Stomach smooth muscle (tissue), 2 donors: ENCODE data around the gene PDS5A.
"Not testable (repeated sequence)": the region's sequence is repeated elsewhere in the genome, so short reads cannot be mapped to it uniquely, and the experiment has no call there.

ENCODE experiments used
- H3K27ac ChIP-seq: one replicate; pipeline ENCODE4 v1.7.0; 2013; ENCODE audit warnings: mild to moderate bottlenecking, low read length, inconsistent platforms
- H3K27me3 ChIP-seq, 2 donors: one replicate each; pipeline ENCODE4 v1.7.0; 2013; ENCODE audit warnings: low read length in 2 of 2; ENCODE audit not compliant: insufficient read depth in 2 of 2, control insufficient read depth in 1 of 2
- H3K36me3 ChIP-seq, 2 donors: one replicate each; pipeline ENCODE4 v1.7.0; 2013; ENCODE audit warnings: low read length in 2 of 2; ENCODE audit not compliant: control insufficient read depth in 2 of 2, insufficient read depth in 2 of 2
- H3K4me1 ChIP-seq: one replicate; pipeline ENCODE4 v1.7.0; 2013; ENCODE audit warnings: low read length; ENCODE audit not compliant: control insufficient read depth, insufficient read depth
- H3K4me3 ChIP-seq, 2 donors: one replicate each; pipeline ENCODE4 v1.7.0; 2013; ENCODE audit warnings: low read length in 2 of 2
- H3K9ac ChIP-seq, 2 donors: one replicate each; pipeline ENCODE4 v1.7.0; 2013; ENCODE audit warnings: low read length in 2 of 2, mild to moderate bottlenecking in 1 of 2
- H3K9me3 ChIP-seq, 2 donors: one replicate each; pipeline ENCODE4 v1.7.0; 2013; ENCODE audit warnings: low read length in 2 of 2; ENCODE audit not compliant: control insufficient read depth in 2 of 2
- donor health status: healthy.
- donor health status: Pancreatic carcinoma.

Gene PDS5A

DNA sequence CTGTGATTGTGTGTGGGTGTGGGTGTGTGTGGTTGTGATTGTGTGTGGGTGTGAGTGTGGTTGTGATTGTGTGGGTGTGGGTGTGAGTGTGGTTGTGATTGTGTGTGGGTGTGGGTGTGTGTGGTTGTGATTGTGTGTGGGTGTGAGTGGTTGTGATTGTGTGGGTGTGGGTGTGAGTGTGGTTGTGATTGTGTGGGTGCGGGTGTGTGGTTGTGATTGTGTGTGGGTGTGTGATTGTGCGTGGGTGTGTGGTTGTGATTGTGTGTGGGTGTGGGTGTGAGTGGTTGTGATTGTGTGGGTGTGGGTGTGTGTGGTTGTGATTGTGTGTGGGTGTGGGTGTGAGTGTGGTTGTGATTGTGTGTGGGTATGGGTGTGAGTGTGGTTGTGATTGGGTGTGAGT, 163.9 kb downstream of the PDS5A start:
- H3K4me3 ChIP-seq, H3K4me1 ChIP-seq, H3K27ac ChIP-seq, H3K9me3 ChIP-seq, H3K27me3 ChIP-seq, H3K9ac ChIP-seq, H3K36me3 ChIP-seq: not testable (repeated sequence)

DNA sequence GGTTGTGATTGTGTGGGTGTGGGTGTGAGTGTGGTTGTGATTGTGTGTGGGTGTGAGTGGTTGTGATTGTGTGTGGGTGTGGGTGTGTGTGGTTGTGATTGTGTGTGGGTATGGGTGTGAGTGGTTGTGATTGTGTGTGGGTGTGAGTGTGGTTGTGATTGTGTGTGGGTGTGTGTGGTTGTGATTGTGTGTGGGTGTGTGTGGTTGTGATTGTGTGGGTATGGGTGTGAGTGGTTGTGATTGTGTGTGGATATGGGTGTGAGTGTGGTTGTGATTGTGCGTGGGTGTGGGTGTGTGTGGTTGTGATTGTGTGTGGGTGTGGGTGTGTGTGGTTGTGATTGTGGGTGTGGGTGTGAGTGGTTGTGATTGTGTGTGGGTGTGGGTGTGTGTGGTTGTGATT, 164.7 kb downstream of the PDS5A start:
- not testable (repeated sequence) for H3K9ac ChIP-seq, H3K4me1 ChIP-seq, H3K9me3 ChIP-seq, H3K36me3 ChIP-seq, H3K4me3 ChIP-seq, H3K27me3 ChIP-seq, H3K27ac ChIP-seq

DNA sequence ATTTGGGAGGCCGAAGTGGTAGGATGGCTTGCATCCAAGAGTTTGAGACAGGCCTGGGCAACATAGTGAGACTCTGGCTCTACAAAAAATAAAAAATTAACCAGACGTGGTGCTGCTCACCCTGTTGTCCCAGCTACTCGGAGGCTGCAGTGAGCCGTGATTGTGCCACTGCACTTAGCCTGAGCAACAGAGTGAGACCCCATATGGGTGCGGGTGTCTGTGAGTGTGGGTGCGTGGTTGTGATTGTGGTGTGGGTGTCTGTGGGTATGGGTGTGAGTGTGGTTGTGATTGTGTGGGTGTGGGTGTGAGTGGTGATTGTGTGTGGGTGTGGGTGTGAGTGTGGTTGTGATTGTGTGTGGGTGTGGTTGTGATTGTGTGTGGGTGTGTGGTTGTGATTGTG, 165.2 kb downstream of the PDS5A start:
- no peaks in the 10 kb centered on the region for H3K4me1 ChIP-seq
- H3K27ac ChIP-seq = no peak overlapping the region
- H3K27me3 ChIP-seq = no peaks in the 10 kb centered on the region
- no peaks in the 10 kb centered on the region for H3K9me3 ChIP-seq
- H3K9ac ChIP-seq = no peak overlapping the region
- no peak overlapping the region for H3K4me3 ChIP-seq
- H3K36me3 ChIP-seq = no peaks in the 10 kb centered on the region

DNA sequence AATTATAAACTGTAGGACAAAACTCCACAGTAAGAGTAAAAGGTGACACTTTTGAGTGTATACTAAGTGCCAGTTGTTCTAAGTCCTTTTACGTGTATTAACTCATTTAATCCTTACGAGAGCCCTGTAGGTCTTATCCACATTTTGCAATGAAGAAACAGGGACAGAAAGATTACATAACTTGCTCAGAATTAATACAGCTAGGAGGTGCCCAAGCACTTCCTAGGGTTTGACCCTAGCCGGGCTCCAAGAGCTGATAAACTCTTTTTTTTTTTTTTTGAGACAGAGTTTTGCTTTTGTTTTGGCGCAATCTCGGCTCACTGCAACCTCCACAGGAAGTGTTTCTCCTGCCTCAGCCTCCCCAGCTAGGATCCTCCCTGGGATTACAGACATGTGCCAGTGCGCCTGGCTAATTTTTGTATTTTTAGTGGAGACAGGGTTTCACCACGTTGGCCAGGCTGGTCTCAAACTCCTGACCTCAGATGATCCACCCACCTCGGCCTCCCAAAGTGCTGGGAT, 169.4 kb downstream of the PDS5A start:
- Histone ChIP-seq H3K27me3 (no peaks in the 10 kb centered on the region), H3K27ac (no peak overlapping the region), H3K9ac (no peak overlapping the region), H3K4me3 (no peak overlapping the region), H3K9me3 (no peaks in the 10 kb centered on the region), H3K4me1 (no peaks in the 10 kb centered on the region), H3K36me3 (no peaks in the 10 kb centered on the region)

DNA sequence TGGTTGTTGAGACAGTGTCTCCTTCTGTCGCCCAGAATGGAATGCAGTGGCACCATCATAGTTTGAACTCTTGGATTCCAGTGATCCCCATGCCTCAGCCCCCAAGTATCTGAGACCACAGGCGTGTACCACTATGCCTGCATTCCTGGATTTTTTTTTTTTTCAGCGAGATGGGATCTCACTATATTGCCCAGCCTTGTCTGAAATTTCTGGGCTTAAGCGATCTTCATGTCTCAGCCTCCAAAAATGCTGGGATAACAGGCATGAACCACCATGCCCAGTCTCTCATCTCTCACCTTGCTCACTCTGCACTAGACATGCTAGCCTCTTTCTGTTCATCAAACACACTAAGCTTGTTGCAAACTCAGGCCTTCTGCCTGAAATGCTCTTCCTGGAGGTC, 175.7 kb downstream of the PDS5A start:
- Histone ChIP-seq H3K9me3 (no peaks in the 10 kb centered on the region), H3K4me3 (no peak overlapping the region), H3K4me1 (no peaks in the 10 kb centered on the region), H3K36me3 (no peaks in the 10 kb centered on the region), H3K27me3 (no peaks in the 10 kb centered on the region), H3K27ac (no peak overlapping the region), H3K9ac (no peak overlapping the region)

DNA sequence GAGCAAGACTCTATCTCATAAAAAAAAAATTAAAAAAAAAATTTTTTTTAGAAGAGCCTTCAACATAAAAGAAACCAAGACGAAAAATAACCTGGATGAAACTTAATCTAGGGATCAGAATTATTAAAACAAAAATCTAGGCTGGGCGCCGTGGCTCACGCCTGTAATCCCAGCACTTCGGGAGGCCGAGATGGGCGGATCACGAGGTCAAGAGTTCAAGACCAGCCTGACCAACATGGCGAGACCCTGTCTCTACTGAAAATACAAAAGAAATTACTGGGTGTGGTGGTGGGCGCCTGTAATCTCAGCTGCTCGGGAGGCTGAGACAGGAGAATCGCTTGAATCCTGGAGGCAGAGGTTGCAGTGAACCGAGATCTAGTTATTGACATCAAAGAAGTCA, 184.7 kb downstream of the PDS5A start:
- H3K9me3 ChIP-seq, H3K36me3 ChIP-seq: not testable (repeated sequence)

DNA sequence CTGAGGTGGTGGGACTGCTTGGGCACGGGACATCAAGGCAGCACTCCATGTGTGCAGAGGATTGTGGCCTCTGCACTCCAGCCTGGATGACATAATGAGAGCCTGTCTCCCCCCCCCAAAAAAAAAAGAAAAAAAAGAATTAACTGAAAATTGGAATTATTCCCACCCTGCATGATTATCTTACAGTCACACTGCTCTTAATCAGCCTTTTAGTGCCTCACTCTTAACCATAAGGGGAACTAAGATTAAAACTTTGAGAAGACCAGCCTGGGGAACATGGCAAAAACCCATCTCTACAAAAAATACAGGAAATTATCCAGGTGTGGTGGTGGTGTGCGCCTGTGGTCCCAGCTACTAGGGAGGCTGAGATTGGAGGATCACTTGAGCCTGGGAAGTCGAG, 185.2 kb downstream of the PDS5A start:
- no peaks in the 10 kb centered on the region for H3K4me1 ChIP-seq

More for the DNA sequence above, 184.7 kb downstream of the PDS5A start:
- H3K27ac ChIP-seq, H3K9ac ChIP-seq, H3K4me3 ChIP-seq, H3K27me3 ChIP-seq, H3K4me1 ChIP-seq: not testable (repeated sequence)

DNA sequence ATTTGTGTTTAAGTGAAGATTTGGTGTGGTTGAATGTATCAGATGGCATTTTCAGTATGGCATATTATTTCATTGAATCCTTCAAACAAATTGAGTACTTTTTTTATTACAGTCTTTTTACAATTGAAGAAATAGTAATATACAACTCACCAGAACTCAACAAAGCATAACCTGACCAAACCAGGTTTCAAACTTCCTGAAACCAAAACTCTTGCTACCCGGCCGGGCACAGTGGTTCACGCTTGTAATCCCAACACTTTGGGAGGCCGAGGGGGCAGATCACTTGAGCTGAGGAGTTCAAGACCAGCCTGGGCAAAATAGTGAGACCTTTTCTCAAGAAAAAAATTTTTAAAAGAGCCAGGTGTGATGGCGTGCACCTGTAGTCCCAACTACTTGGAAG, 185.6 kb downstream of the PDS5A start:
- Histone ChIP-seq H3K27ac (no peak overlapping the region), H3K4me3 (no peak overlapping the region), H3K4me1 (no peaks in the 10 kb centered on the region), H3K9me3 (no peaks in the 10 kb centered on the region), H3K9ac (no peak overlapping the region), H3K36me3 (no peaks in the 10 kb centered on the region), H3K27me3 (no peaks in the 10 kb centered on the region)

More for the DNA sequence above, 185.2 kb downstream of the PDS5A start:
- H3K36me3 ChIP-seq = no peaks in the 10 kb centered on the region
- H3K27me3 ChIP-seq = no peaks in the 10 kb centered on the region
- no peak overlapping the region for H3K27ac ChIP-seq
- H3K9ac ChIP-seq = no peak overlapping the region
- H3K9me3 ChIP-seq = no peaks in the 10 kb centered on the region
- no peak overlapping the region for H3K4me3 ChIP-seq

DNA sequence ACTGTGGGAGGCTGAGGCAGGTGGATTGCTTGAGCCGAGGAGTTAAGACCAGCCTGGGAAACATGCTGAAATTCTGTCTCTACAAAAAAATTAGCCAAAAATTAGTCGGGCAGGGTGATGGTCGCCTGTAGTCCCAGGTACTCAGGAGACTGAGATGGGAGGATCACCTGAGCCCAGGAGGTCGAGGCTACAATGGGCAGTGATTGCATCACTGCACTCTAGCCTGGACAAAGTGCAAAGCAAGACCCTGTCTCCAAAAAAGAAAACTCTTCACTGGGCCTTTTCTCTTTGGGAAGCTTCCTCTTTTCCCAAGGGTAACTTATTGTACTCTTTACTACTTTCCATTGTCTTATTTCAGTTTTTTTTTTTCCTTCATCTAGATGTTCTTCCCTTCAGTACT, 190.9 kb downstream of the PDS5A start:
- no peak overlapping the region for H3K9ac ChIP-seq
- H3K9me3 ChIP-seq = no peaks in the 10 kb centered on the region
- no peaks in the 10 kb centered on the region for H3K4me1 ChIP-seq
- H3K27me3 ChIP-seq = no peaks in the 10 kb centered on the region
- no peak overlapping the region for H3K4me3 ChIP-seq
- H3K27ac ChIP-seq = no peak overlapping the region
- no peaks in the 10 kb centered on the region for H3K36me3 ChIP-seq

DNA sequence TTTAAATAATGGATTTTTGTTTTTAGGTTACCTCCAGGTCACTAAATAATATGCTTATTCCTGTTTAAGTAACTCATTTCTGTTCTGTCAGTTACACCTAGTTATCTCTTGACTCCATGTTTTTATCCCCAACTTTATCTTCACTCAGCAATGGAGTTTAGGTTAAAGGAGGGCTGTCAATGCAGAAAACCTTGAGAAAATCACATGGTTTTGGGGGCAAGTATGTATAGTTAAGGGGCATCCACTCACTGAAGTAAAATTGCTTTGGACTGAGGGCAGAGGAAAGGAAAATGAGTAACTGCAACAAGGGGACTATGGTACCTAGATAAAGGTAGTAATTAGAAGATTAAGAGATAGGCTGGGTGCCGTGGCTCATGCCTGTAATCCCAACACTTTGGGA, 192.6 kb downstream of the PDS5A start:
- H3K27ac ChIP-seq = no peak overlapping the region
- no peaks in the 10 kb centered on the region for H3K9me3 ChIP-seq
- H3K9ac ChIP-seq = no peak overlapping the region
- no peaks in the 10 kb centered on the region for H3K4me1 ChIP-seq
- no peaks in the 10 kb centered on the region for H3K27me3 ChIP-seq
- H3K4me3 ChIP-seq = no peak overlapping the region
- H3K36me3 ChIP-seq = no peaks in the 10 kb centered on the region

DNA sequence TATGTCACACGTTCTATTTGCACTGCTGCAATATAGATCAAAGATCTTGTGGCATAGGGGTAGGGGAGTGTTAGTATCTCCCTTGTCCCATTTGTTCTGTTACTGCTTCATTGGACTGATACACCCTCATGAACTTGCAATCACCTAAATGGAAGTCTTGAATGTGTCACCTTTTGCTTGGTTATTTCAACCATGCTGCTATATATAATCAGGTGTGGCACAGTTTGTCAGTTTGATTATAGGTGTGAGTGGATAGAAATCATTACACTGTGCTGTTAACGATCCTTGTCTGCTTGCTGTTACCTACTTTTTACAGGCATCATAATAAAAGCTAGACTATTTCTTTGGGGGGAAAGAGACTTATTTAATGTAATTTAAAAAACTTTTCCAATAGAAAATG, 195.7 kb downstream of the PDS5A start:
- H3K27me3 ChIP-seq, H3K27ac ChIP-seq, H3K4me1 ChIP-seq, H3K4me3 ChIP-seq, H3K36me3 ChIP-seq, H3K9me3 ChIP-seq, H3K9ac ChIP-seq: not testable (repeated sequence)
